HG03520 (cell line): ENCODE results near the gene TMEM205.
"Not testable (repeated sequence)": the region's sequence is repeated elsewhere in the genome, so short reads cannot be mapped to it uniquely, and the experiment has no call there.

Source experiments
- ATAC-seq: cut with Tn5 transposase; IDR thresholded peaks from one replicate; pipeline ENCODE4 v1.9.1; 2021; ENCODE audit warnings: mild to moderate bottlenecking, moderate library complexity; ENCODE audit not compliant: unreplicated experiment

The TMEM205 gene

DNA sequence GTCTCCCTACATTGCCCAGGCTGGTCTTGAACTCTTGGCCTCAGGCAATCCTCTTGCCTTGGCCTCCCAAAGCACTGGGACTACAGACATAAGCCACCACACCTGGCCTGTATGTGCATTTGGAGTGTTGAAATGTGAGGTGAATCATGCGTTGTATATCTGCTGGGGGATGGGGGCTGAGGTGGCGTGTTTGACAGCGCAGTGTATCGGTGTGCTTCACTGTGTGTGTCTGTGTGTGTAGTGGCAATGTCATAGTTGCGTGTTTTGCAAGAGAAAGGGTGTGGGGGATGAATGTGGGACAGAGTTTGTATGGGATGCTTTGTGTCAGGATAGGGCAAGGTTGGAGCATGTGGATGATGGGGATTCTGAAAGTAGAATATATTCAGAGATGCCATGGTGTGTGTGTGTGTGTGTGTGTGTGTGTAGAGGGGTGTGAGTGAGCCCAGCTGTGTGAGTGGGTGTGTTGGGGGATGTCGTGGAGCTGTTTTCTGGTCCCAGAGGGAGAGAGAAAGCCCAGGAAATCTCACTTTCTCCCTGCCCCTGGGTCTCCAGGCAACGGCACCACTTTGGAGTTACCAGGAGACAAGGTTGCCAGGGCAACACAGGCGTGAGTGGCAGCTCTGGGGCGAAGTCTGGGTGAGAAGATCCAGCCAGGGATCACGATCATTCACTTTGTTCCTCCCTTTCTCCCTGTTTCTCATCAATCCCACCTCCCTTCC, 27.3 kb upstream of the TMEM205 start:
- ATAC-seq: no peak

- no peak for ATAC-seq
These were observed 24.7 kb upstream of the TMEM205 start for GRCh38 chr19:11370744-11371143.

GRCh38 chr19:11367528-11367927, 21.5 kb upstream of the TMEM205 start:
- ATAC-seq: no peak

DNA sequence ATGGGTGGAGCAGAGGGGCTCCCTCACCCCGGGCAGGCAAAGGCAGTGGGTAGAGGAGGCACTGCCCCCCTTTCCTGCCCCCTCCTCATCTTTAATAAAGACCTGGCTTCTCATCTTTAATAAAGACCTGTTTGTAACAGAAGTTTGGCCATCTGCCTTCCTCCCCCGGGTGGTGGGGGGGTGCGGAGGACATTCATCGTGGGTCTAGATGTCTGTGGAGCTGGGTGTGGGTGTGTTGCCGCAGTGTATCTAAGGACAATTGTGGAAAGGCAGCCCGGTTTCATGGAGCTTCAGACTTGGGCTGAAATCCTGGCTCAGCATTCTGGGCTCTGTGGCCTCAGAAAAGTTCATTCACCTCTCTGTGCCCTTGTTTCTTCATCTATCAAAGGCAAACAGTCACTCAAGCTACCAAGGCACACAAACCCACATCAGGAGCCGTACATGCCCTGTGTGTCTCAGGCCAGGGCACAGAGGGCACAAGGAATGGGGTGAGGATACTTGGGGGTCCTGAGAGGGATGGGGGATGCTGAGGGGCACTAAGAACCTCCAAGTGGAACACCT, 19.6 kb upstream of the TMEM205 start:
- no peak for ATAC-seq

DNA sequence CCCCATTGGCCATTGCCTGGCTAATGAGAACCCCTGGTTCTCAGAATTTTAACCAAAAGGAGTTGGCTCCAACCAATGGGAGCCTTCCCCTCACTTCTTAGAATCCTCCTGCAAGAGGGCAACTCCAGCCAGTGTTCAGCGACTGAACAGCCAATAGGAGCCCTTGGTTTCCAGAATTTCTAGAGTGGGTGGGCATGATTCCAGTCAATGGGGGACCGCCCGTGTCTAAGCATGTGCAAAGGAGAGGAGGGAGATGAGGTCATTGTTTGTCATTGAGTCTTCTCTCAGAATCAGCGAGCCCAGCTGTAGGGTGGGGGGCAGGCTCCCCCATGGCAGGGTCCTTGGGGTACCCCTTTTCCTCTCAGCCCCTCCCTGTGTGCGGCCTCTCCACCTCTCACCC, 18.9 kb upstream of the TMEM205 start:
- no peak for ATAC-seq

DNA sequence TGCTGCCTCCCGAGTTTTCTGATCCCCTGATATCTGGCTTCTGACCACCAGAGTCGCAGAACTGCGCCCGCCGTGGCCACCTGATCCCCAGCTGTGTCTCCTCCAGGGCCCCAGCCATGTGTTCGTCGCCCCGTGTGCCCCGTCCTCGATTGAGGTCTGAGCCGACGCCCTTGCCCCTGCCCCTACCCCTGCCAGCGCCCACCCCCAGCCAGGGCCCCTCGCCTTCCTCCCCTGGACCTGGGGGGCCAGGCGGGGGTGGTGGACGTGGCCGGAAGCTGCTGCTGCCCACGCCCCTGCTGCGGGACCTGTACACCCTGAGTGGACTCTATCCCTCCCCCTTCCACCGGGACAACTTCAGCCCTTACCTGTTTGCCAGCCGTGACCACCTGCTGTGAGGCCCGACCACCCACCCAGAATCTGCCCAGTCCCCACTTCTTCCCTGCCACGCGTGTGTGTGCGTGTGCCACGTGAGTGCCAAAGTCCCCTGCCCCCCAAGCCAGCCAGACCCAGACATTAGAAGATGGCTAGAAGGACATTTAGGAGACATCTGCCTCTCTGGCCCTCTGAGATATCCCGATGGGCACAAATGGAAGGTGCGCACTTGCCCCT, 18.3 kb upstream of the TMEM205 start:
- ATAC-seq: no peak

DNA sequence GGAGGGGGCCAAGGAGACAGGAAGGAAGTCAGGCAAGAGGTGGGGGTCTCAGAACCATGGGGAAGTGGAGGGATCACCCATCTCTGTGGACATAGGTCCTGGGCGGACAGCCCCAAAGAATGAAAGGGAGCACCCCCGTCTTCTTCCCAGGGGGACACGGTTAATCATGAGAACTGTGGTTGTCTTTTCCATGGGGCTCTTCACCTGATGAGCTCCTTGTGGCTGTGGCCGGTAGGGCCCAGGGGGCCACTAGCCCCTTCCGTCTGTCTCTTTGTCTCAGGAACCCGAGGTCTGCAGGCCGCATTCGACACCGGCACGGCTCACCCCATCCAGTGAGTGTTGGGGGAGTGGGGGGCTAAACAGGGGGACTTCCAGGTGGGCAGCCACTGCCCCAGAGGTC, 17.8 kb upstream of the TMEM205 start:
- no peak for ATAC-seq

DNA sequence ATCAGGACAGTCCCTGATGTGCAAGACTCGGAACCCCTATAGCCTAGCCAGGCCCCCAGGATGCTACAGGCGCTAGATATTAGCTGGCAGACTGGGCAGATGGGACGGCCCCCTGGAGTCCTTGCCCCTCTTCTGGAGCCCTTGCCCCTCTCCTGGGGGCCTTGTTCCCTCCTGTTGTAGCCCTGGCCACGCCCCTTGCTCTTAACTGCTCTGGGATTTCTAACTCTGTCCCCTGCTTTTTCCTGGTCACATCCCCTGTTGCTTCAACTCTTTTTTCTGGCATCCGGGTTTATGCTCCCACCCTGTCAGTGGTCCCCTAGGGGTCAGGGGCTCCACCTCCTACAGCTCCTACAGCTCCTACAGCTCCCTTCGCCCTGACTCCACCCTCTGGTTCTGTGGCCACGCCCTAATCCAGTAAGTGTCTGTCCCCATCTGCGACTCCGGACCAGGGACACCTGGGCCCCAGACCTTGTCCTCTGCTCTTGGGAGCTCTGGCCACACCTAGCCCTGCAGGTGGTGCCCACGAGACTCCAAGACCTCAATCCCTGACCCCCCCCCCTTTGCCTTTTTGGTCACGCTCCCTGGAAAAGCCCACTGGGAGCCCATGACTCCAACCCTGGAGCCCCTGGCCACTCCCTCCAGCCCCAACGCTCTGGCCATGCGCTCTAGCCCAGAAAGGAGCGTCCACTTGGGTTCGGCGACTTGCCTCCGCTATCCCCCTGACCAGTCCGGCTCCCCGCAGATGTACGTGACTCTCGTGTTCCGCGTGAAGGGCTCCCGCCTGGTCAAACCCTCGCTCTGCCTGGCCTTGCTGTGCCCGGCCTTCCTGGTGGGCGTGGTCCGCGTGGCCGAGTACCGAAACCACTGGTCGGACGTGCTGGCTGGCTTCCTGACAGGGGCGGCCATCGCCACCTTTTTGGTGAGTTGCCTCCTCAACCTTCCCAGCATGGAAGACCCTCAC, 16.0 kb upstream of the TMEM205 start:
- no peak for ATAC-seq

DNA sequence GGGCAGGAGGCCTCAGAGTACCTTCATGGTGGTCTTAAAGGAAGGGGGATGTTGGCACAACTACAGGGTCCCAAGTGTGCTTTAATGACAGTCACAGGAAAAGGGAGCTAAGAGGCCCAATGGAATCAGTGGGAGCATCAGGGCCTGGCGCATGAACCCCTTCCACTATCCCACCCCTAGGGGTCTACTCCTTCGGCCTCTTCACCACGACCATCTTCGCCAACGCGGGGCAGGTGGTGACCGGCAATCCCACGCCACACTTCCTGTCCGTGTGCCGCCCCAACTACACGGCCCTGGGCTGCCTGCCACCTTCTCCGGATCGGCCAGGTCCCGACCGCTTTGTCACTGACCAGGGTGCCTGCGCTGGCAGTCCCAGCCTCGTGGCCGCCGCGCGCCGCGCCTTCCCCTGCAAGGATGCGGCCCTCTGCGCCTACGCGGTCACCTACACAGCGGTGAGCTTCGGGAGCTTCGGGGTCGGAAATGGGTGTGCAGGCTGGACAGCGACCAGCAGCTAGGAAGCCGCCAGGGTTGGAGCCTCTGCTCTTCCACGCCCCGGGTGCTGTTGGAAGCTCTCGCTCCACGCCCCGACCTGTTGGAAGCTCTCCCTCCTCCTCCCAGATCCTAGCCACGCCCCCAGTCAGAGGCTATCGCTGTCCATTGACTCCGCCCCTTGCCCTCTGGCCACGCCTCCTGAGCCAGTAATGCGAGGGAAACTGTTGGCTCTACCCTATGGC, 15.1 kb upstream of the TMEM205 start:
- no peak for ATAC-seq

GRCh38 chr19:11359421-11359820, 13.4 kb upstream of the TMEM205 start:
- ATAC-seq: no peak

- ATAC-seq: no peak
These were observed 10.8 kb upstream of the TMEM205 start for GRCh38 chr19:11356676-11357550.

DNA sequence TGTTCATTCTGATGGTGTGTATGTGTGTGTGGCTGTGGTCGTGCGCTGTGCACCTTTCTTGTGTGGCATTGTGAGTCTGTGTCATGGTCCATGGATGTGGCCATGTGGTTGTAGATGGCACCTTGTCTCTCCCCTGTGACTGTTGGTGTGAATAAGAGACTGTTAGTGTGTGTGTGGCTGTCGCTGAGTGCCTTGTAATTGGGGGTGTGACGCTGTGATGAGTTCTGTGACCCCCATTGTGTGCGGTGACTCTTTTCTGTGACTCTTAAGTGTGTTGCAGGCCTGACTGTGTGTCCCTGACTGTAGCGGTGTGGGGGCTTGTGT, 10.0 kb upstream of the TMEM205 start:
- no peak for ATAC-seq

GRCh38 chr19:11355160-11356073, 9.3 kb upstream of the TMEM205 start, which contains the start of gene PLPPR2:
Gene PLPPR2 (plus strand): TSS chr19:11355432. CDS start chr19:11357674, 2,242 bp downstream.
- ATAC-seq: no peak

- ATAC-seq: not testable (repeated sequence)
These were observed 8.0 kb upstream of the TMEM205 start for GRCh38 chr19:11354102-11354501.

DNA sequence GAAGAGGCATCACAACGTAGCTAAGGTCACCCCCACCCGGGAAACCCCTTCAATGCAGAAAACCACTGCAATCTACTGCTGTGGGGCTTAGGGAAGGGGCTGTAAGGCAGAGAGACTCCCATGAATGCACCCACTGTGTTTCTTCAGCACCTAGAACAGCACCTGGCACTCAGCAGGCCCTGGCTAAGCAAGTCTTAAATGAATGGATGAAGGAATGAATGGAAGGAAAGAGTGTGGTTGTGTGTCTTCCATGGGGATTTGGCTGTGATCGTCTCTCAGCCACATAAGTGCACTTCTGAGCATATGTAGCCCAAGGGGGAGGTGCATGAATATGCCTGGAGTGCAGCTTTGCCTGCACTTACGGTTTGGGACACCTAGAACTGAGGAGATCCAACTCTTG, 3.1 kb upstream of the TMEM205 start:
- no peak for ATAC-seq

GRCh38 chr19:11347546-11348039, 1.5 kb upstream of the TMEM205 start:
- no peak for ATAC-seq

DNA sequence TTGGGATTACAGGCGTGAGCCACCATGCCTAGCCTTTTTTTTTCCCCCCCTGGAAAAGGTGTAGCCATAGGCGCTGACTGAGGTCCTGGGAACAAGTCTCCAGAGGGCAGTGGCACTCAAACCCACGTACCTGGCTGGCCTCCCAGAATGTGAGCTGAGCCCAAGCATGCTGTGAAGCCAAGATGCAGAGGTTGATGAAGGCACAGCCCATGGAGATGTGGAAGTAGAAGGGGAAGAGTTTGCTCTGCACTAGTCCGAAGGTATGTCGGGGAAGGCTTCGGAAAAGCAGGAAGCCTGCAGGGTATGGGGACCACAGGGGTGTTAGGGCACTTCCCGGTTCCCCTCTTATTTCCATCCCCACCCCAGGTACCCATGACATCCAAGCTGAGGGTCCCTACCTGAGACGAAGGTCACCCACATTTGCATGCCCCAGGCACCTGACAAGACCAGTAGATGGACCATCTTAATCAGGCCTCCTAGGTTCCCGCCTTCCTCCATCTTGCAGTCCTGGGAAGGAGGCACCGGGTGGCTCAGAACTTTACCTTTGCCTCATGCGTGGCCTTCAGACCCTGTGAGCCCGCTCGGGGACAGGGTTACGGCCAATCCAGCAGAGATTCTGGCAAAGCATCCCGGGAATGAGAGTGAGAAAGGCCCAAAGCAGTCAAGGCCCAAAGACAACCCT, 805 bp downstream of the TMEM205 start:
- no peak for ATAC-seq

- ATAC-seq: no peak
These were observed 3.6 kb downstream of the TMEM205 start for GRCh38 chr19:11342429-11342828.
